Esophagus squamous epithelium (tissue), 5 donors: ENCODE results near the gene ELOF1. TPM values are rescaled to one million over a fixed set of nuclear protein-coding genes. Genes with fewer than 3 reads are reported as not detected.
"Not testable (repeated sequence)": the region's sequence is repeated elsewhere in the genome, so short reads cannot be mapped to it uniquely, and the experiment has no call there.

ENCODE experiments used
- DNase-seq: peaks from one replicate; lab custom pipeline; 2025; lab: John Stamatoyannopoulos, UW
- H3K27ac ChIP-seq, 4 donors: fragments of 200-600 bp; sonication (generic); one replicate each; pipeline ENCODE4 v1.5.1; 2016 to 2019; ENCODE audit warnings: mild to moderate bottlenecking in 1 of 4
- H3K27me3 ChIP-seq, 4 donors: fragments of 200-600 bp; sonication (generic); 1 replicate in 3 of 4; 2 replicates in 1 of 4; pipeline versions ENCODE4 v1.5.1 to v1.6.0; 2017 to 2021; ENCODE audit warnings: antibody characterized with exemption in 1 of 4
- H3K36me3 ChIP-seq, 3 donors: fragments of 200-600 bp; sonication (generic); one replicate each; pipeline ENCODE4 v1.5.1; 2016 to 2019
- H3K4me1 ChIP-seq, 3 donors: fragments of 200-600 bp; sonication (generic); one replicate each; pipeline ENCODE4 v1.5.1; 2017 to 2019
- H3K4me3 ChIP-seq, 4 donors: fragments of 200-600 bp; sonication (generic); 1 replicate in 3 of 4; 2 replicates in 1 of 4; pipeline ENCODE4 v1.5.1; 2016 to 2019; ENCODE audit warnings: mild to moderate bottlenecking in 2 of 4, moderate library complexity in 1 of 4
- H3K9me3 ChIP-seq, 3 donors: fragments of 200-600 bp; sonication (generic); one replicate each; pipeline ENCODE4 v1.5.1; 2016 to 2019
- POLR2A ChIP-seq, 4 donors: fragments of 450-650 bp; IDR thresholded peaks; one replicate each; pipeline ENCODE4 v1.6.1; 2017; ENCODE audit warnings: antibody characterized with exemption in 4 of 4, mild to moderate bottlenecking in 4 of 4, moderate library complexity in 3 of 4
- WGBS, 2 donors: methylation state at CpG; one replicate each; pipeline ENCODE4 v1.1.5; 2018; 5-methylcytosine and 5-hydroxymethylcytosine counted together
- intact Hi-C: fragments of 100-400 bp; cut with DNase I; formaldehyde crosslinking; loops from one replicate; pipeline ENCODE4 v1.15.0; 2022
- total RNA-seq, 4 donors: library from RNA; depleted of rRNA; stranded (reverse); fragments of >200 nt; gene quantifications; one replicate each; pipeline ENCODE4 v1.1.0, GENCODE V29; 2016
- TF ChIP-seq, protein P1 (sequence below), 6 experiments: fragments of 450-650 bp in 4 of 6; fragments of 200-600 bp in 2 of 6; sonication (generic) in 2 of 6; IDR thresholded peaks; one replicate each; pipeline ENCODE4 v1.5.1; 2016 to 2019; ENCODE audit warnings: antibody characterized with exemption in 6 of 6, mild to moderate bottlenecking in 4 of 6, moderate library complexity in 4 of 6
- donor health status: DM: yes; HTN: yes; CAD: no.

The ELOF1 gene
- total RNA-seq, 4 donors from 2014 or later: 21.7 to 31.6 (median 28.6) TPM

DNA sequence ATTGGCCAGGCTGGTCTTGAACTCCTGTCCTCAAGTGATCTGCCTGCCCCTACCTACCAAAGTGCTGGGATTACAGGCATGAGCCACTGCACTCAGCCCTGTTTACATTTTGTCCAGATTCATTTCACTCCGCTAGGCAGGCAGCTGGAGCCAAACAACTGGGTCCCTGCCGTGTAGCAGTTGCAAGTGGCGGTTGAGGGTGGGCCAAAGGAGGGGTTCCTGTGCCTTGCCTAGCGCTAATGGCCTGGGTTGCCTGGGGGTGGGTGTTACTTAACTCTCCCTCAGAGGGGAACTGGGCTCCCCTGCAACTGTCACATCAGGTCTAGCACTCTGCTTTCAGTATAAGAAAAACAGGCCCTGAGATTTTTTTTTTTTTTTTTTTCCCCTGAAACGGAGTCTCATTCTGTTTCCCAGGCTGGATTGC is 11.0 kb upstream of the ELOF1 start:
- WGBS, 2 donors: 28 to 42% methylated on average over 2 to 4 of the region's 5 CpGs
- Histone ChIP-seq H3K9me3 (no peaks in the 10 kb centered on the region), H3K4me1 (no peaks in the 10 kb centered on the region), H3K4me3 (no peak overlapping the region), H3K27me3 (no peaks in the 10 kb centered on the region), H3K27ac (no peak overlapping the region), H3K36me3 (peaks cover 0 to 5% (median 1%) of the 10 kb centered on the region in 3 donors)
- TF ChIP-seq POLR2A (IDR thresholded peaks at IDR 0.05): no peak
- TF ChIP-seq, protein P1, sequence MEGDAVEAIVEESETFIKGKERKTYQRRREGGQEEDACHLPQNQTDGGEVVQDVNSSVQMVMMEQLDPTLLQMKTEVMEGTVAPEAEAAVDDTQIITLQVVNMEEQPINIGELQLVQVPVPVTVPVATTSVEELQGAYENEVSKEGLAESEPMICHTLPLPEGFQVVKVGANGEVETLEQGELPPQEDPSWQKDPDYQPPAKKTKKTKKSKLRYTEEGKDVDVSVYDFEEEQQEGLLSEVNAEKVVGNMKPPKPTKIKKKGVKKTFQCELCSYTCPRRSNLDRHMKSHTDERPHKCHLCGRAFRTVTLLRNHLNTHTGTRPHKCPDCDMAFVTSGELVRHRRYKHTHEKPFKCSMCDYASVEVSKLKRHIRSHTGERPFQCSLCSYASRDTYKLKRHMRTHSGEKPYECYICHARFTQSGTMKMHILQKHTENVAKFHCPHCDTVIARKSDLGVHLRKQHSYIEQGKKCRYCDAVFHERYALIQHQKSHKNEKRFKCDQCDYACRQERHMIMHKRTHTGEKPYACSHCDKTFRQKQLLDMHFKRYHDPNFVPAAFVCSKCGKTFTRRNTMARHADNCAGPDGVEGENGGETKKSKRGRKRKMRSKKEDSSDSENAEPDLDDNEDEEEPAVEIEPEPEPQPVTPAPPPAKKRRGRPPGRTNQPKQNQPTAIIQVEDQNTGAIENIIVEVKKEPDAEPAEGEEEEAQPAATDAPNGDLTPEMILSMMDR (IDR thresholded peaks at IDR 0.05): no peak
- intact Hi-C loops: no loop called here
- no peak for DNase-seq

DNA sequence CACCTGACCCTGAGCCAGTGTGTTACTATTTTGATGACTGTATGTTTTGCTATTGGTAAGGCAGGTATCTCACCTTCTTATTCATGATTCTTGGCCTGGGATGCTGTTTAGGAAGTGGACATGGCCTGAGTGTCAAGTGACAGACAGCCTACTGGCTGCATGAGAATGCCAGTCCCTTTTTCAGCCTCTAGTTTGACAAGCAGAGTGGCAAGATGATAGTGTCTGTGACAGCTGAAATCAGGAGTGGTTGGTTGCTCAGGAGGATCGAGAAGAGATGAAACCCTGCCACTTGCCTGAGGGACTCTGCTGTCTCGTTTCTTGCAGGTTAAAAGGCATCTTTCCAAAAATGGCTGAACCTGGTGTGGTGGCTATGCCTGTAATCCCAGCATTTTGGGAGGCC is 7.1 kb upstream of the ELOF1 start:
- TF ChIP-seq, protein P1 (IDR thresholded peaks at IDR 0.05): no peak
- TF ChIP-seq POLR2A (IDR thresholded peaks at IDR 0.05): no peak
- no peaks in the 10 kb centered on the region for H3K4me1 ChIP-seq
- 44 to 81% methylated on average over 2 of the region's 2 CpGs for WGBS, 2 donors
- DNase-seq: no peak
- no peaks in the 10 kb centered on the region for H3K9me3 ChIP-seq
- H3K4me3 ChIP-seq: no peak overlapping the region
- no peaks in the 10 kb centered on the region for H3K27me3 ChIP-seq
- intact Hi-C loops: no loop called here
- no peak overlapping the region for H3K27ac ChIP-seq
- no peaks in the 10 kb centered on the region for H3K36me3 ChIP-seq

DNA sequence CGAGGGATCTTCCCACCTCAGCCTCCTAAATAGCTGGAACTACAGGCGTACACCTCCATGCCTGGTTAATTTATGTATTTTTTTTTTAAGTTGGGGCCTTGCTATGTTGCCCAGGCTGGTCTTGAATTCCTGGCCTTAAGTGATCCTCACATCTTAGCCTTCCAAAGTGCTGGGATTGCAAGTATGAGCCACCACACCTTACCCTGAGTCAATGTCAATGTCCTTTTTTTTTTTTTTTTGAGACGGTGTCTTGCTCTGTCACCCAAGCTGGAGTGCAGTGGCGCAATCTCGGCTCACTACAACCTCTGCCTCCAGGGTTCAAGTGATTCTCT is 6.6 kb upstream of the ELOF1 start:
- H3K4me3 ChIP-seq, intact Hi-C loops, H3K36me3 ChIP-seq, DNase-seq, H3K4me1 ChIP-seq, H3K27ac ChIP-seq, H3K9me3 ChIP-seq, H3K27me3 ChIP-seq: not testable (repeated sequence)
- WGBS, 2 donors: 62 to 88% methylated on average over 5 of the region's 5 CpGs

DNA sequence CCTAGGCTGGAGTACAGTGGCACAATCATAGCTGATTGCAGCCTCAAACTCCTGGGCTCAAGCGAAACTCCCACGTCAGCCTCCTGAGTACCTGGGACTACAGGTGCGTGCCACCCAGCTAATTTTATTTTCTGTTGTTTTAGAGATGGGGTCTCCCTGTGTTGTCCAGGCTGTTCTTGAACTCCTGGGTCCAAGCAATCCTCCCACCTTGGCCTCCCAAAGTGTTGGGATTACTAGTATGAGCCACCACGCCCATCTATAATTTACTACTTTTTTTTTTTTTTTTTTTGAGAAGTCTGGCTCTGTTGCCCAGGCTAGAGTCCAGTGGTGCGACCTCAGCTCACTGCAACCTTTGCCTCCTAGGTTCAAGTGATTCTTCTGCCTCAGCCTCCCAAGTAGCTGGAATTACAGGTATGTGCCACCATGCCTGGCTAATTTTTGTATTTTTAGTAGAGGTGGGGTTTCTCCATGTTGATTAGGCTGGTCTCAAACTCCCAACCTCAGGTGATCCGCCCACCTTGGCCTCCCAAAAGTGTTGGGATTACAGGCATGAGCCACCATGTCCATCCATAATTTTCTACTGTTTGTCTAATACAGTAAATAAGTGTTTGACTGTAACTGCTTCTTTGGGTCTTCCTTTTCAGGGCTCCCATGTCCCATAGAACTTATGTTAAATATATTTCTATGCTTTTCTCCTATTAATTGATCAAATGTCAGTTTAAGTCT is 5.2 kb upstream of the ELOF1 start:
- 94 to 96% methylated on average over 6 of the region's 6 CpGs for WGBS, 2 donors

DNA sequence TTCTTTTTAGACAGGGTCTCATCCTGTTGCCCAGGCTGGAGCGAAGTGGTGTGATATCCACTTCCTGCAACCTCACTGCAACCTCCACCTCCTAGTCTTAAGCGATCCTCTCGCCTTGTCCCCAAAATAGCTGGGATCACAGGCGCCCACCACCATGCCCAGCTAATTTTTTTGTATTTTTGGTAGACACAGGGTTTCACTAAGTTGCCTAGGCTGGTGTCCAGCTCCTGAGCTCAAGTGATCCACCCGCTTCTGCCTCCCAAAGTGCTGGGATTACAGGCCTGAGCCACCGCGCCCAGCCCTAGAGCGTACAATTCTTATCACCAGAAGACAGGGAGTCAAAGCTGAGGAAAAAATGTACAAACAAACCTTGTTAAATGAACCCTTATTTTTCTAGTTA is 4.5 kb upstream of the ELOF1 start:
- Histone ChIP-seq H3K27ac (no peak overlapping the region), H3K36me3 (no peaks in the 10 kb centered on the region), H3K9me3 (no peaks in the 10 kb centered on the region), H3K4me3 (no peak overlapping the region), H3K4me1 (peaks cover 0 to 18% (median 10%) of the 10 kb centered on the region in 3 donors), H3K27me3 (no peaks in the 10 kb centered on the region)
- WGBS, 2 donors: 88 to 90% methylated on average over 8 of the region's 8 CpGs
- no peak for TF ChIP-seq POLR2A (IDR thresholded peaks at IDR 0.05)
- TF ChIP-seq, protein P1 (IDR thresholded peaks at IDR 0.05): no peak
- DNase-seq: no peak
- intact Hi-C loops: no loop called here

More for the DNA sequence above, 5.2 kb upstream of the ELOF1 start:
- H3K36me3 ChIP-seq, H3K9me3 ChIP-seq, H3K27ac ChIP-seq, H3K4me3 ChIP-seq, H3K27me3 ChIP-seq, intact Hi-C loops, DNase-seq: not testable (repeated sequence)
- peaks cover 0 to 16% (median 10%) of the 10 kb centered on the region in 3 donors for H3K4me1 ChIP-seq

DNA sequence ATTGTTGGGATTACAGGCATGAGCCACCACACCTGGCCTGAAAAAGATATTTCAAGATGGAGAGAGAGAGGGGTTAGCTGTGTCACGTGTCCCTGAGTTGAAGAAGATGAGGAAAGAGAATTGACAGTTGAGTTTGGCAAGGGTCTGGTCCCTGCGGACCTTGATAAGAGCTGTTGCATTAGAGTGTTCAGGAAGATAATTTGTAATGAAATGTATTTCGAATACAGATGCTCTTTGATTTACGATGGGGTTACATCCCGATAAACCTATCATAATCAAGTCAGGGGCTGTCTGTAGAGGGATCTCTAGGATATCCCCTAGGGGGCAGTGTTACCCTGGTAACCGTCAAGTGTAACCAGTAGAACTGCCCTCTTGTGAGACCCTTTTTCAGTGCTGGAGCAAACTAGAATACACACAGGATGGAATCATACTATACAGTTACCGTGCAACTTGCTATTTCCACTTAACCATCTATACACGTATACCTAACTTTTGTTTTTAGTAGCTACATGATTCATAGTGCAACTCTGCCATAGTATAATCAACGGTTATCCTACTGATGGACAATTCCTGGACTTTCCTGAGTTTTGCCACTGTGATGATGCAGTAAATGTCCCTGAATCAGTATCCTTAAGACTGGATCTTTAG is 1.5 kb upstream of the ELOF1 start:
- Histone ChIP-seq H3K27me3 (no peaks in the 10 kb centered on the region), H3K36me3 (peaks cover 0 to 11% (median 0%) of the 10 kb centered on the region in 3 donors), H3K4me1 (peaks cover 8 to 42% (median 25%) of the 10 kb centered on the region in 3 donors), H3K9me3 (no peaks in the 10 kb centered on the region), H3K4me3 (peak overlapping the region in 1 of 4 donors; percentile 85), H3K27ac (no peak overlapping the region)
- 14 to 17% methylated on average over 9 of the region's 9 CpGs for WGBS, 2 donors
- intact Hi-C loops: no loop called here
- no peak for TF ChIP-seq POLR2A (IDR thresholded peaks at IDR 0.05)
- TF ChIP-seq, protein P1 (IDR thresholded peaks at IDR 0.05): peak; percentile 37 to 66 (median 56)
- DNase-seq: no peak
